GM23338 (cell line): ENCODE results near the gene PNMA1. TPM values are rescaled to one million over a fixed set of nuclear protein-coding genes. Genes with fewer than 3 reads are reported as not detected.

Experiments
- ATAC-seq: fragments of 200-7000 bp; cut with Tn5 transposase; 3 replicates; pipeline ENCODE4 v1.9.1; 2020
- DNase-seq: peaks from one replicate; pipeline ENCODE4 v3.0.0-alpha.2; 2015; ENCODE audit warnings: low spot score
- H2AFZ ChIP-seq: fragments of 200-600 bp; sonication (generic); 2 replicates; pipeline ENCODE4 v1.8.0; 2016; ENCODE audit warnings: antibody characterized with exemption, mild to moderate bottlenecking, moderate library complexity
- H3F3A ChIP-seq: fragments of 200-600 bp; sonication (generic); replicated peaks from 2 replicates; pipeline ENCODE4 v1.8.0; 2017; ENCODE audit warnings: antibody characterized with exemption, mixed run types, low read depth
- H3K27ac ChIP-seq: fragments of 200-600 bp; sonication (generic); 2 replicates; pipeline ENCODE4 v1.6.1; 2016; ENCODE audit warnings: low read depth
- H3K27me3 ChIP-seq: fragments of 200-600 bp; sonication (generic); 2 replicates; pipeline ENCODE4 v1.8.0; 2016; ENCODE audit warnings: mild to moderate bottlenecking, mixed run types, moderate library complexity; ENCODE audit not compliant: insufficient read depth
- H3K36me3 ChIP-seq: fragments of 200-600 bp; sonication (generic); 2 replicates; pipeline ENCODE4 v1.8.0; 2016; ENCODE audit warnings: mild to moderate bottlenecking; ENCODE audit not compliant: insufficient read depth
- H3K4me1 ChIP-seq: fragments of 200-600 bp; sonication (generic); 2 replicates; pipeline ENCODE4 v1.8.0; 2016; ENCODE audit warnings: mild to moderate bottlenecking, moderate library complexity; ENCODE audit not compliant: insufficient read depth
- H3K4me2 ChIP-seq: fragments of 200-600 bp; sonication (generic); 2 replicates; pipeline ENCODE4 v1.7.1; 2017; ENCODE audit warnings: mixed run types
- H3K4me3 ChIP-seq: fragments of 200-600 bp; sonication (generic); 2 replicates; pipeline ENCODE4 v1.6.1; 2016; ENCODE audit warnings: mixed run types
- H3K79me2 ChIP-seq: fragments of 200-600 bp; sonication (generic); replicated peaks from 2 replicates; pipeline ENCODE4 v1.8.0; 2017; ENCODE audit warnings: mild to moderate bottlenecking; ENCODE audit not compliant: insufficient read depth
- H3K9me2 ChIP-seq: fragments of 200-600 bp; sonication (generic); 2 replicates; pipeline ENCODE4 v1.8.0; 2017; ENCODE audit not compliant: insufficient read depth
- H4K20me1 ChIP-seq: fragments of 200-600 bp; sonication (generic); replicated peaks from 2 replicates; pipeline ENCODE4 v1.8.0; 2017; ENCODE audit warnings: mild to moderate bottlenecking; ENCODE audit not compliant: insufficient read depth
- H3K27ac Mint-ChIP-seq: 2 replicates; pipeline ENCODE4 v1.8.0; 2020; ENCODE audit warnings: inconsistent platforms, mild to moderate bottlenecking, moderate library complexity, mixed read lengths
- H3K27me3 Mint-ChIP-seq: 3 replicates; pipeline ENCODE4 v1.8.0; 2022; ENCODE audit warnings: low read depth, mild to moderate bottlenecking, moderate library complexity, mixed read lengths, inconsistent platforms; ENCODE audit not compliant: insufficient read depth, poor library complexity
- H3K36me3 Mint-ChIP-seq: 3 replicates; pipeline ENCODE4 v1.8.0; 2021; ENCODE audit warnings: low read depth, mild to moderate bottlenecking, inconsistent platforms, moderate library complexity, mixed read lengths
- H3K4me1 Mint-ChIP-seq: 3 replicates; pipeline ENCODE4 v1.8.0; 2020; ENCODE audit warnings: mild to moderate bottlenecking, inconsistent platforms, mixed read lengths
- H3K4me3 Mint-ChIP-seq: 3 replicates; pipeline ENCODE4 v1.8.0; 2021; ENCODE audit warnings: moderate library complexity, mild to moderate bottlenecking, inconsistent platforms, mixed read lengths
- H3K9me3 Mint-ChIP-seq: 3 replicates; pipeline ENCODE4 v1.8.0; 2020; ENCODE audit warnings: moderate library complexity, mild to moderate bottlenecking, inconsistent platforms, mixed read lengths
- CTCF ChIP-seq, 2 experiments: fragments of 200-600 bp in 1 of 2; sonication (generic) in 1 of 2; conservative IDR thresholded peaks; 2 replicates each; pipeline versions ENCODE4 v1.5.1 to v1.6.1; 2016 to 2017; ENCODE audit warnings: antibody characterized with exemption in 2 of 2, low read depth in 2 of 2, mild to moderate bottlenecking in 2 of 2, moderate library complexity in 1 of 2
- ETS1 ChIP-seq: IDR thresholded peaks from 2 replicates; pipeline ENCODE4 v1.6.1; 2016; ENCODE audit warnings: antibody characterized with exemption
- EZH2 ChIP-seq: fragments of 200-600 bp; sonication (generic); IDR thresholded peaks from one replicate; pipeline ENCODE4 v1.8.0; 2017; ENCODE audit warnings: antibody characterized with exemption, mild to moderate bottlenecking, low read depth; ENCODE audit not compliant: unreplicated experiment
- EZH2phosphoT487 ChIP-seq: fragments of 200-600 bp; sonication (generic); IDR thresholded peaks from one replicate; pipeline ENCODE4 v1.8.1; 2018; ENCODE audit warnings: antibody characterized with exemption; ENCODE audit not compliant: unreplicated experiment
- JUNB ChIP-seq: IDR thresholded peaks from one replicate; pipeline ENCODE4 v1.6.1; 2016; ENCODE audit warnings: antibody characterized with exemption; ENCODE audit not compliant: unreplicated experiment
- NANOG ChIP-seq: IDR thresholded peaks from 2 replicates; pipeline ENCODE4 v1.6.1; 2016; ENCODE audit warnings: antibody characterized with exemption, borderline replicate concordance
- REST ChIP-seq: IDR thresholded peaks from one replicate; pipeline ENCODE4 v1.6.1; 2018; ENCODE audit warnings: antibody characterized with exemption; ENCODE audit not compliant: unreplicated experiment
- STAT1 ChIP-seq: IDR thresholded peaks from one replicate; pipeline ENCODE4 v1.6.1; 2016; ENCODE audit warnings: antibody characterized with exemption; ENCODE audit not compliant: unreplicated experiment
- ZNF114 ChIP-seq: fragments of 250-450 bp; sonication (Bioruptor Pico); IDR thresholded peaks from 2 replicates; pipeline ENCODE4 v1.5.0; 2020; ENCODE audit warnings: mild to moderate bottlenecking, moderate library complexity
- polyA plus RNA-seq: library from polyadenylated mRNA; unstranded; fragments of >200 nt; fragmentation: Nextera tagmentation; extraction: Ambion mirVana; gene quantifications from 2 replicates; pipeline ENCODE4 v1.2.1, GENCODE V29; 2016
- total RNA-seq: library from RNA; depleted of rRNA; stranded (reverse); fragments of >200 nt; shearing (Covaris generic); gene quantifications from 2 replicates; pipeline ENCODE4 v1.2.3, GENCODE V29; 2014

The PNMA1 gene
- total and polyA plus RNA-seq, 2 experiments from 2014 or later: 18.2 to 32.9 TPM

GRCh38 chr14:73663548-73664212 is 50.5 kb downstream of the PNMA1 start:
- Histone ChIP-seq H3K27me3 (no peaks in the 10 kb centered on the region), H3K4me2 (no peak overlapping the region), H2AFZ (no peak overlapping the region), H3K4me1 (no peaks in the 10 kb centered on the region), H3F3A (no peaks in the 10 kb centered on the region), H3K9me2 (no peaks in the 10 kb centered on the region), H4K20me1 (no peaks in the 10 kb centered on the region), H3K27ac (no peak overlapping the region), H3K4me3 (no peak overlapping the region), H3K36me3 (no peaks in the 10 kb centered on the region), H3K79me2 (no peaks in the 10 kb centered on the region)
- no peak overlapping the region for H3K27ac Mint-ChIP-seq
- H3K9me3 Mint-ChIP-seq: no peaks in the 10 kb centered on the region
- peaks cover 8% of the 10 kb centered on the region for H3K27me3 Mint-ChIP-seq
- peak; percentile 12 for DNase-seq
- no peaks in the 10 kb centered on the region for H3K4me1 Mint-ChIP-seq
- ATAC-seq: no peak
- H3K4me3 Mint-ChIP-seq: no peak overlapping the region
- H3K36me3 Mint-ChIP-seq: peaks cover 9% of the 10 kb centered on the region; the same call in 2 of the 3 replicates
- TF ChIP-seq NANOG (no peak), CTCF (conservative IDR thresholded peaks at IDR 0.05; ENCODE audit: low read depth in 2 of 2) (no peak), ZNF114 (CRISPR knock-in tag) (no peak), JUNB (no peak), EZH2 (no peak), STAT1 (no peak), ETS1 (no peak), REST (no peak), EZH2phosphoT487 (no peak)
